Glomerular visceral epithelial cell (primary cell): ENCODE results near the gene TRMT112.

Experiments
- DNase-seq: peaks from one replicate; pipeline ENCODE4 v3.0.0-alpha.2; 2016; ENCODE audit errors: extremely low spot score

The TRMT112 gene

DNA sequence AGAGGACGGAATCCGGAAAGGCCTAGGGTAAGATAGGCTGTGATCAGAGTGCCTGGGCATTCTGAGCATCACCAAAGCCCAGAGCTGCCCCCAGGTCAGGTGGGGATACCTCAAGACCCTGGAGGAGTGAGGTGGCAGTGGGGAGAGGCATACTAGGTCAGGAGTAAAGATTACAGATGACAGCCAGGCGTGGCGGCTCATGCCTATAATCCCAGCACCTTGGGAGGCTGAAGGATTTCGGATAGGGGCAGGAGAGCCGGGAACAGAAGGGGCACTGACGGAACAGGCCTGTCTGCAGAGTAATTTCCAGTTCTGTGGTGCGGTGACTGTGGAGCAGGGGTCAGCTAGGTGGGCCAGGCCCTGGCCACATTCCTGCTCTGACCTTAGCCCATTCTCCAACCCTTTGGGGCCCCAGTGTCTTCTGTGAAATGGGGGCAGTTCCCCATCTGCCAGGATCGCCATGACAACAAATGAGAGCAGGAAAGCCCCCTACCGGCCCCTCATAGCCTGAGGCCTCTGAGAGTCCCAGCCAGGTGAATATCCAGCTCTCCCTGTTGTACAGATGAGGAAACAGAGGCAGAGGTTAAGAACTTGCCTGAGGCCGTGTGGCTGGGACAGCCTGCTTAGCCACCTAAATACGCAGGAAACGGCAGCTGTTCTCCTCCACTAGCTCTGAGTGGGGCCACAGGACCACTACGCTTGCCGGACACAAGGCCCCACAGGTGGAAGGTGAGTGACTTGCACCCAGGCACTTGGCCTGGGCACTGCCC, 42.1 kb downstream of the TRMT112 start:
- DNase-seq, result no peak

GRCh38 chr11:64269540-64270220, 47.7 kb downstream of the TRMT112 start:
- peak; percentile 99 for DNase-seq

- DNase-seq, result peak; percentile 59
Observed at GRCh38 chr11:64268893-64269539, 48.3 kb downstream of the TRMT112 start.

GRCh38 chr11:64268025-64268892, 49.1 kb downstream of the TRMT112 start:
- DNase-seq, result peak; percentile 27

DNA sequence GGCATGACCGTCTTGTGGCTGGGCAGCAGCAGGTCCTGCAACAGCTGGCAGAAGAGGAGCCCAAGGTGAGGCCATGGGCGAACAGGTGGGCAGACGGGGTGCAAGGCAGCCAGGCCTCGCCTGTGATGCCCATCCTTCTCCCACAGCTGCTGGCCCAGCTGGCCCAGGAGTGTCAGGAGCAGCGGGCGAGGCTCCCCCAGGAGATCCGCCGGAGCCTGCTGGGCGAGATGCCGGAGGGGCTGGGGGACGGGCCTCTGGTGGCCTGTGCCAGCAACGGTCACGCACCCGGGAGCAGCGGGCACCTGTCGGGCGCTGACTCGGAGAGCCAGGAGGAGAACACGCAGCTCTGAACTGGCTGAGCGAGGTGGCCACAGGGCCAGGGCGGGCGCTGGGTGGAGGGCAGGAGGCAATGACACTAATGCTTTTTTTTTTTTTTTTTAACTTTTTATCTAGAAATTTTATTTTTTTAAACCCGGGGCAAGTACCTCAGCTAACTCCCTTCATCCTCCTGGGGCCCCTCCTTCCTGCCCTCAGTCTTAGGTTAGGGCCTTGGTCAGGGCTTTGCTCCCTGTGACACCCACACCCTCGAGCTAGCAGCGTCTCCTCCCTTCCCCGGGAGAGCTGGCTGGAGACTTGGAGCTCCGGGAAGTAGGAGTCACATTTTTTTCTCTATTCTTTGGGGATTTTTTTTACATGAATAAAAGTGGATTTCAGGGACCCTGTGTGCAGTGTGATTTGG, 50.0 kb downstream of the TRMT112 start:
- no peak for DNase-seq
